Medulla oblongata (tissue), 1 donor: ENCODE results near the gene SAMD9L.

Experiments used
- DNase-seq: peaks from one replicate; pipeline ENCODE4 v3.0.0-alpha.2; 2015; ENCODE audit errors: extremely low spot score

Gene SAMD9L

GRCh38 chr7:93148144-93148543 lies at the start of gene SAMD9L:
TSS of gene SAMD9L (minus strand) at chr7:93148385. CDS start at chr7:93135971, 12,414 bp downstream.
- DNase-seq = peak; percentile 59

GRCh38 chr7:93196336-93196735 lies 48.2 kb upstream of the SAMD9L start:
- DNase-seq = no peak

DNA sequence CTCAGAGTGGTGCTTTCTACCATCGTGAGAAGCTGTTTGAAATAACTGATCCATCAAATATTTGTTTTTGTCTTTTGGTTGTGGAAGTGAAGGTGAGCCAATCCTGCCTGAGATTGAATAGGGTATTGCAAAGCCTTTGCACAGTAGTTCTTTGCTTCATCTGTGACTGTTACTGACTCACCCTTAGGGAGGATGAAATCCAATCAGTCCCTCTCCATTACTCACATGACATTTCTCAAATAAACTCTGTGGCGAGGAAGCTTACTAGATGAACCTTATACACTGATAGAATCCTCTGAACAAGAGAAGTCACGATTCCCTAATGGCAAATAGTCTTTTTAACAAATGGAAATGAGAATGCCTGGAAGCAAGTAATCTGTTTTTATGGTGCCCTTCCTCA lies 46.2 kb upstream of the SAMD9L start:
- no peak for DNase-seq

GRCh38 chr7:93188870-93189634 lies 40.9 kb upstream of the SAMD9L start:
- no peak for DNase-seq

DNA sequence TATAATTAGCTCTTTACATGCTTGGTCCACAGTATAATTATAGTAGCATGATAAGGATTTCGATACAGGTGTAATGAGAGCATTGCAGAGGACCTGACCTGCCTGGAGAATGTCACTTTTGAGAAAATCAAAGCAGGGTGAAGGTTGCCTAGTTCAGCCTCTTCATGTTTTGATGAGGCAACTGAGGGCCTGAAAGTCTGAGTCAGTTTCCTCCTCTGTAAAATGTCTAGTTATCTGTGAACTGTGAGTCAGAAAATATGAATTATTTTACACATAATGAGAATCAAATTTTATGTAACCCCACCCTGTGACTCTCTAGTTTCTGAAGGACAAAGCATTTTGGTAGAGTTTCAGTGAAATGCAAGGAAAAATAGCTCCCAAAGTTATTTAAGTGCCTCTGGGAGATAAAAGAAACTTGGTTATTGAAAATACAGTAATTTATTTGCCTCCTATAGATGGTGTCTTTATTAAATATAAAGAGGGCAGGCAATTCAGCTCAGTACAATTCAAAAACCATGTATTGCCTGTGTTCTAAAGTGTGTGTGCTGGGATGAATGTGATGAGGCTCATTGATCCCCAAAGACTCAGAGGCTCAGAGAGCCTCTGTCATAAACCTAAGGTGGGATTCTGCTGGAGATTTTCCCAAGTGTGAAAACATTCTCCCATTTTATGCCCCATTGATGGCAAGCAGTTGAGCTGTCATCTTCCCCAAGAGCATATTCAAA lies 37.3 kb upstream of the SAMD9L start:
- no peak for DNase-seq

GRCh38 chr7:93179173-93179572 lies 31.0 kb upstream of the SAMD9L start:
- no peak for DNase-seq

DNA sequence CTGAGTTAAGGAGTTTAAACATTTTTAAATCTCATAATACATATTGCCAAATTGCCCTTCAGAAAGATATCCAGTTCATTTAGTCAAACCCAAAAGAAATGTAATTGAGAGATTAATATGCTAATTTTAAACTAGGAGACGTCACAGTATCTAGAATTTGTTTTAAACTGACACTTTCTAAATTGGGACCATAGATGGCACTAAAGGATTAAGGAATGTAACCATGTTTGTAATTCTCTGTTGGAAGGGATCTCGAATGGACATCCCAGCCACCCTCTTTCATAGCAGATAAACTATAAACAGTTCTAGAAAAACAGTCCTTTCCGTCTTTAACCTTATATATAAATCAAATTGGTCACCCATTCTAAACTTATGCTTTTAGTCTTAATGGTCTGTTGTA lies 30.0 kb upstream of the SAMD9L start:
- DNase-seq = peak; percentile 20

DNA sequence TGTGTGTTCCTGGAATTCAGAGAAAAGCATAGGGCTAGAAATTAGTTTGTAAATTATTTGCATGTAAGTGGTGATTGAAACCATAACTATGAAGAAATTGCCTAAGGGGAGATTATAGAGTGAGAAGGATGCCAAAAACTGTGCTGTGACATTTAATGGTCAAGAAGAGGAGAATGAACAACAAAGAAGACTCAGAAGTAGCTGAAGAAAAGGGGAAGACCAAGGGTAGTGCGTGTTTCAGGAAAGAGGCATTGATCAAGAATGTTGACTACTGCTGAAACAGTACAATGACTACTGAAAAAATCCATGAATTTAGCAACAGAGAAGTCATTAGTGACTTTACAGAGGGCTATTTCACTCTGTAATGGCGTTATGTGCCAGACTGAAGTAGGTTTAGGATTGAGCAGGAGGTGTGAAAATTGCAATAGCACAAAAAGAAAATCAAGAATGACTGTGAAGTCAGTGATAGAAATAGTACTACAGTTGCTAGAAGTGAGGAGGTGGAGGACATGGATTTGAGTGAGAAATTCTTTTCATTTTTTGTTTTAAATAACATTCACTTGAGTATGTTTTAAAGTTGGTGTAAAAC lies 28.9 kb upstream of the SAMD9L start:
- DNase-seq = no peak

- no peak for DNase-seq
These were observed 27.0 kb upstream of the SAMD9L start for GRCh38 chr7:93175219-93175618.

DNA sequence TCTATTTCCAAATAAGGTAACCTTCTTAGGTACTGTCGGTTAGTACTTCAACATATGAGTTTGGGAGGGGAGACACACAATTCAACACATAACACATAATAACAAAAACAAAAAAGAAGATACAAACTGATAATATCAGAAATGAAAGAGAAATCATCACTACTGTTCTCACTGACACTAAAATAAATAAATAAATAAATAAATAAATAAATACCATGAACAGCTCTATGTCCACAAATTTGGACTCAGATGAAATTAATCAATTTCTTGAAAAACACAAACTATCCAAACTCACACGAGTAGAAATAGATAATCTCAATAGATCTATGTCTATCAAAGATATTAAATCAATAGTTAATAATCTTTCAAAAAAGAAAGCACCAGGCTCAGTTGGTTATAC lies 24.5 kb upstream of the SAMD9L start:
- no peak for DNase-seq

- DNase-seq = no peak
These were observed 23.5 kb upstream of the SAMD9L start for GRCh38 chr7:93171606-93172226.

DNA sequence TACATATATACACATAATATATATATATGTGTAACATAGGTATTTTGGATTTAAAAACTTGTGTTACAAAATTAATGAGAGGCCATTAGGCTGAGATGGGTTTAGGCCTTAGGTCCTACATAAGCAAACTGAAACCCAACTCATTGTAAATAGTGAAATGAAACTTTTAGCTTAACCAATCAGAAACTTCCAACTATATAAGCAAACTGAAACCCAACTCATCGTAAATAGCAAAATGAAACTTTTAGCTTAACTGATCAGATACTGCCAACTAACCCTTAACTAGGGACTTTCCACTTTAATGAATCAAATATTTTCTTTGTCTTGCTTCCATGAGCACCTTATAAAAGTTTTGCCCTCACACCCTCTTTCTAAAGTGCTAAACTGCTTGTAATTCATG lies 17.3 kb upstream of the SAMD9L start:
- DNase-seq = no peak

DNA sequence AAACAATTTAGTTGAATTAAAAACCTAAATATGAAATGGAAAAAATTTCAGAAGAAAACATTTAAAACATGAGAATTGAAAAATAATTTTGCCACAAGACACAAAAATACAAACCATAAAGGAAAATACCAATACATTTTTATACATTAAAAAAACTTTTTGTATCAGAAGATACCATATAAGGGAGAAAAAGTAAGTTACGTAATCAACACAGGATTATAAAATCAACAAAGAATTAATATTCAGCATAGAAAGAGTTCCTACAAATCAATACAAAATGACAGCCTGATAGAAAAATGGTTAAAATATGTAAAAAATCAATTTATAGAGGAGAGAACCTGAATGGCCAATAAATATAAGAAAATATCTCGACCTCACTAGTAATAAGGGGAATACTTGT lies 16.6 kb upstream of the SAMD9L start:
- DNase-seq = no peak

- DNase-seq = no peak
These were observed 13.1 kb upstream of the SAMD9L start for GRCh38 chr7:93161181-93161762.

DNA sequence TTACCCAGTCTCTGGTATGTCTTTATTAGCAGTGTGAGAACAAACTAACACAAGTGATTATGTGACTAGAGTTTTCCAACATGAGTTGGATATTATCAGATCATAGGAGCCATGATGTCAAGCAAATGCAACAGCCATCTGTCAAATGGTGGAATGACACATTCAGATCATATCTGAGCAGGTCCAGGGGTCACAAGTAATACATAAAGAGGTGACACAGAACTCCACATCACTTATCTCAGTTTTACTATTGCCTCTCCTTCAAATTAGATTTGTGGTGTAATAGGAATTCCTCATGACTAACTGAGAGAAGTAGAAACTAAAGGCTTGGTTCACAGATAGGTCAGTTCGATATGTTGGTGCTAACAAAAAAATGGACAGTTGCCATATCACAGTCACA lies 12.2 kb upstream of the SAMD9L start:
- no peak for DNase-seq

- DNase-seq = no peak
These were observed 11.3 kb upstream of the SAMD9L start for GRCh38 chr7:93159490-93159889.

DNA sequence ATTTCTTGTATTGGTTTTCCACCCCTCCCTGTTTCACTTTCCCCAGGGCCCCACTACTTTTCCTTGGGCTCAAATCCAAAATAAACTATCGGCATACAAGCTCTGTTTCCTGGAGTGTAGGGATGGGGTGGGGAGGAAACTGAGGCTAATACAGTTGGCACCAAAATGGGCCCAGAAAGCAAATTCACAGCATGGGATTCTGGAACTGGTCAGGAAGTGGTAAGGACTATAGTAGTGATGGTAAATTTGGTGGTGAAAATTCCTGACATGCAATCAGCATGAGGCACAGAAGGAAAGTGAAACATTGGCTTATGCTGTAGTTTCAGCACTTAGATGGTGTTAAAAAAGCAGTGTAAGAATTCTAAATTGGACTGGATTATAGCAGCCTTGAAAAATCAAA lies 8.7 kb upstream of the SAMD9L start:
- DNase-seq = no peak

DNA sequence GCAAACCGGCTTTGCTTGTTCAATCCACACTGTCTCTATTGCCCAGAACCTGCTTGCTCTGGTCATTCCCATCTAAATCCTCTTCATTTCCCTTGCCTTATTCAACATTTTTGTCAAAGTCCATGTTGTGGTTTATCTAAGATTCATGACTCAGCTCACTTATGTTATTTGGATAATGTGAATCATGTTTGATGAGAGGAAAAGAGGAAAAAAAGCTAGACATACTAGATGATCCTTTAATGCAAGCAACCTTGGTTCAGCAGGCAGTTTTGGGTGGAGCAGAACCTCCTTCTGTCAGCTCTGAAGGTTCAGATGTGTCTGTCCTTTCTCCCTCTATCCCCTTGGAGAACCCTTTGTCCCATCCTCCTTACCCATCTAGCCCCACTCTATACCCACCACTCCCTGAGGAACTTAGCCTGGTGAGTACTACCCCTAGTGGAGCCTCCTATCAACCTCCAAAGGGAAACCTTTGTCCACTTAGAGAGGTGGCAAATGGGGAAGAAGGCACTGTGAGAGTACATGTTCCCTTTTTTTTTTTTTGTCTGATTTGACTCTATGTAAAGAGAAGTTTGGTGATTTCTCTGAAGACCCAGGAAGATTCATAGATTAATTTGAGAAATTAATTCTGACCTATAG lies 2.1 kb upstream of the SAMD9L start:
- DNase-seq = no peak

DNA sequence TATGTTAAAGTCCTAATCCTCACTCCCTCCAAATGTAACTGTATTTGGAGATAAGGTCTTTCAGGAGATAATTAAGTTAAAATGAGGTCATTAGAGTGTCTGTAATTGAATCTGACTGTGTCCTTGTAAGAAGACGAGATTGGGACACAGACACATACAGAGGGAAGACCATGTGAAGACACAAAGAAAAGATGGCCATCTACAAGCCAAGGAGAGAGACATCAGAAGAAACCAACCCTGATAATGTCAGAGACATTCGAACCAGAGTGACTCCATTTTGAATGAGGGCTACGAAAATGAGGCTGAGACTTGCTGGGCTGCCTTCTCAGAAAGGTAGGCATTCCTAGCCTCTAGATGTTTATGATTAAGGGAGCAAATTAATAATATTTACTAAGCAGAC lies 542 bp upstream of the SAMD9L start:
- no peak for DNase-seq

GRCh38 chr7:93147363-93147762 lies 822 bp downstream of the SAMD9L start:
- DNase-seq = peak; percentile 53

DNA sequence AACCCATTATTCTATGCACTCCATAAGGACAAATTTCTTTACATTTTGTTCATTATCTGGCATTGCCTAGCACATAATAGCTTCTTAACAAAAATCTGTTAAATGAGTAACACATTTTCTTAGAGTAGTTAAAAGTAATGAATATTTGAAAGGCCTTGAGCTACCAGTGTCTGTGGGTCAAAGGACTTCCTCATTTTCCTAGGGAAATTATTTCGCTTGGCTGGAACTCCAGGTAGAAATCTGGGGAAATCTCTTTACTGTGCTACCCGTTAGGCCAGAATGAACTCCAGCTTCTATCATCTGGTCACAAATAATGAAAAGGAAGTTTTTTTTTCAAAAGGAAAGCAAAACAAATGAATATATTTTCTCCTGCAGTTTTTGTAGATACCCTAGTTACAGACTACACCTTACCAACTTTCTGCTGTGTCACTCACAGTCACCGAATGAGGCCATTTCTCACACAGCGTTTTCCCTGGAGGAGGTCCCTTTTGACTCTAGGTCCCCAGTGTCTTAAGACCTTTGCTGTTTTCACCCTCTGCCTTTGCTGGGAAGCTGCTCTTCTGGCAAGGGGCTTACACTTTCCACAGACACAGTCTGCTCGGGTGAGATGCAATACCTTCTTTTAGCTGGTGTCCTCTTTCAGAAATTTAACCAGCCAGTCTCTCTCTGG lies 1.6 kb downstream of the SAMD9L start:
- peak; percentile 30 for DNase-seq
